Activated CD4-positive, alpha-beta T cell treated with anti-CD3 and anti-CD28 coated beads, Interleukin-2, amount 50 U/mL, for 16 hours (primary cell): ENCODE results near the gene SYTL1.
"Not testable (repeated sequence)": the region's sequence is repeated elsewhere in the genome, so short reads cannot be mapped to it uniquely, and the experiment has no call there.

Experiments
- DNase-seq: peaks from one replicate; pipeline ENCODE4 v3.0.0-alpha.2; 2020

Gene SYTL1

DNA sequence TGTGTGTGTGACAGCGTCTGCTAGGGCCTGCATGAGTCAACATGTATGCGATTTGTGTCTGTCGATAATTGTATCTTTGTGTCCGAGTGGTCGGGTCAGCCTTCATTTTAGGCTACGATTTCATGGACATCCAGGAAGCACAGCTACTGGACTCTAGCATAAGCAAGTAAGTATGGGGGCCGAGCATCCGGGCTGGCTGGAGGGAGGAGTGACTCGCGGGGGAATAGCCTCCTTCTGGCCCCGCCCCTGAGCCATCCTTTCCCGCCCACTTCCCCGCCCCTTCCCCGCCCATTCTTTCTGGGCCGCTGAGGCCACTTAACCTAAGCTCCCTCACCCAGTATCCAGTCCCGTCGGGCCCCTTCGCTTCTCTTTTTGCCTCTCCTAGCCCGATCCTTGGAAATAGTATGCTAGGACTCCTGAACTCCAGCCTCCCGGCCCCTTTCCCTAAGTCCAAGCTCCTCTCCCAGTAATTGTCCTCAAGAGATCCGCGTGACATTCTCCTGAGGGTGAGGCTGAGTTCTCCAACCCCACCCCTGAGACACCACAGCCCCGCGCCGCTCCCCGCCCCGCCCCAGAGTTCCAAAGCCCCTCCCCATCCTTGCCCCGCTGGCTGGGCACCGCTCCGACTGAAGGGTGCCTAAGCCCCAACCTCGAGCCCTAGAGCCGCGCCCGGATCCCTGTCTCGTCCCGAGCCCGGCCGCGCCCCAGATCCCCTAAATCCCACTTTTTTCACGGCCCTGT is 23.7 kb downstream of the SYTL1 start:
- peak; percentile 82 for DNase-seq

- peak; percentile 76 for DNase-seq
Observed at GRCh38 chr1:27366113-27366410, 24.2 kb downstream of the SYTL1 start.

GRCh38 chr1:27366411-27367159 is 24.8 kb downstream of the SYTL1 start, which contains the start of gene MAP3K6:
TSS of gene MAP3K6 (minus strand) at chr1:27366961. CDS start at chr1:27366597, 364 bp downstream.
- DNase-seq = peak; percentile 51

GRCh38 chr1:27367160-27367650 is 25.4 kb downstream of the SYTL1 start:
- DNase-seq = no peak

DNA sequence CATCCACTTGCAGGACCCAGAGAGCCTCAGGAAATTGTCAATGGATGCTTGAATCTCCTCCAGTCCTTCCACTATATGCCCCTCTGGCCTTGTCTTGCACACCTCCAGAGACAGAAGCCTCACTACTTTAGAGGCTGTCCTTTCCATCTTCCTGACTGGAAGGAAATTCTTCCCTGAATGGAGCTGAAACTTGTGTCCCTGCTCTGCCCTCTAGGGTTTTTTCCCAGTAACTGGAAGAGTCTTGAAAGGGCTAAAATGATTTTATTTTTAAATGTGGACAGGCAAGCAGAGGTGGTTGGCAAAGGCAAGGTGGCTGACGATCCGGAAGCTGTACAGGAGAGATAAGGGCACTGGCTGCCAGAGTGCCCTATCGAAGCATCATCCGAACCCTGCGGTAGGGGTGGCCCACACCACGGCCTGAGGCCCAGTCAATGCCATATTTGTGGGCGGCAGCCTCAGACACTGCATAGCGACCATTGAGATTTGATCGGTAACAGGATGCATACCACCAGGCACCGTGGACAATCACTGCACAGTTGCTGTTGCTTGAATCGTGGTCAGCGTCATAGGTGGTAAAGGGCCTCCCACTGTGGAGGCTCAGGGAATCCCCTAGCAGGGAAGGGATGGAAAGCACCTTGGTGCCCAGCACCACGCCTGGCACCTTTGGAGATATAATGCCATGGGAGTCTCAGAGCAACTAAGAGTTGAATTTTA is 27.2 kb downstream of the SYTL1 start:
- DNase-seq = no peak

DNA sequence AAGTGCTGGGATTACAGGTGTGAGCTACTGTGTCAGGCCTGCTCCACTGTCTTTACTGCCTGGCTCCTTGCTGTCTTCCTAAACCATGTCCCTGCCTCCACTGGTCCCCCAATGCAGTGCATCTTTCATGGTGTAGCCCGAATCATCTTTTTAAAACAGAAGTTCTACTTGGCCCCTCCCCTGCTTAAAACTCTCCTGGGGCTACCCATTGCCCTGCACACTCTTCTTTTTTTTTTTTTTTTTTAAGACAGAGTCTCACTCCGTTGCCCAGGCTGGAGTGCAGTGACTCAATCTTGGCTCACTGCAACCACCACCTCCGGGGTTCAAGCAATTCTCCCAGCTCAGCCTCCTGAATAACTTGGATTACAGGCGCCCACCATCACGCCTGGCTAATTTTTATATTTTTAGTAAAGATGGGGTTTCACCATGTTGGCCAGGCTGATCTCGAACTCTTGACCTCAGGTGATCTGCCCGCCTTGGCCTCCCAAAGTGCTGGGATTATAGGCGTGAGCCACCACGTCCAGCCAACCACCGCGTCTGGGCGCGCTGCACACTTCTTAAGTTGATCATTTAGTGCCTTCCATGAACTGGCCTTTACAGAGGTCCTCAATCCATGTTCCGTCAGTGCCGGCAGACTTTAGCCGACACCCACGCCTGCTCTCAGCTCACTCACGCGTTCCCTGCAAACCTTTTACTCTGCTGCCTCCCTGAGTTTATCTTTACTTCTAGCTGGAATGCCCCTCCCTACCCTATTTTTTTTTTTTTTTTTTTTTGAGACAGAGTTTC is 30.4 kb downstream of the SYTL1 start:
- no peak for DNase-seq

- DNase-seq = no peak
Observed at GRCh38 chr1:27372808-27373690, 31.2 kb downstream of the SYTL1 start.

- no peak for DNase-seq
Observed at GRCh38 chr1:27374362-27375086, 32.7 kb downstream of the SYTL1 start, which contains the start of gene FCN3. TSS of gene FCN3 (minus strand) at chr1:27374824. CDS start at chr1:27374818, 6 bp downstream.

GRCh38 chr1:27377760-27378495 is 36.1 kb downstream of the SYTL1 start:
- DNase-seq = no peak

DNA sequence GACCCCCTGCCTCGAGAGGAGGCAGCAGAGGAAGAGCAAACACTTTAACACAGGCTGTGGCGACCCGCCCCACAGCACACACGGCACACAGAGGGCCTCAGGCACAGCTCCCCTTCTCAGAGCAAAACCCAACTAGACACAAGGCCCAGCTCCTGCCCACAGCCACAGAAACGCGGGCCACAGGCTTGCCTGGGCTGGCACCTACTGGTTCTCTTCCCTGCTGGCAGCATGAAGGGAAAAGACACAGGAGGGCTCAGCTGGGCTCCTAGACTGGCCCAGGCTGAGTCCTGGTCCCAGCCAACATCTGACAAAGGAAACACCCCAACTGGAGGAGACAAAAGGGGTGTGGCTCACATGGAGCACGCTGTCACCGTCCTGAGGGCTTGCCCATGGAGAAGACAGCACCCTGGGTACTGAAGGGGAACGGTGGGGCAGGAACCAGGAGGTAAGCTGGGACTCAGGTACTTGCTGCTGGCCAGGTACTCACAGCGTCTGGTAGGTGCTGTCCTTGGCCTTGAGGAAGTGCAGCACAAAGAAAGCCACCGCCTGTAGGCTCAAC is 37.8 kb downstream of the SYTL1 start:
- DNase-seq = no peak

DNA sequence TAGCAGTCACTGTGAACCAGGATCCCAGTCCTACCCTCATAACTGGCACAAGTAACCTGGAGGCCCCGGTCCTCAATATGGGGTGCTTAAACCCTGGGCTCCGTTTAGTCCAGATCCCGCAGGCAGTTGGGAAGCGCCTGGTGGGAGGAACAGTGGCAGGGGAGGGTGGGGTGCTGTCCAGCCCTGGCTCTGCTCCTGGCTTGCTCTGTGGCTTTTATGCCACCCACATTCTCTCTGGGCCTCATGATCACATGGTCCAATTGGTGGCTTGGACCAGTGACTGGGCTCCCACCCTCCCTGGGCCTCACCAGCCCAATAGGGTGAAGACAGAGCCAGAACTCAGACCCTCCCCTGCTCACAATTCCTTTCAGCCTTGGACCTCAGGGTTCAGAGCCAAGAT is 38.4 kb downstream of the SYTL1 start:
- no peak for DNase-seq

GRCh38 chr1:27380766-27381733 is 39.2 kb downstream of the SYTL1 start:
- DNase-seq = no peak

- DNase-seq = no peak
Observed at GRCh38 chr1:27381969-27382762, 40.3 kb downstream of the SYTL1 start.

- peak; percentile 40 for DNase-seq
Observed at GRCh38 chr1:27383039-27383605, 41.3 kb downstream of the SYTL1 start, which contains the start of gene CD164L2. TSS of gene CD164L2 (minus strand) at chr1:27383333. CDS start at chr1:27383239, 94 bp downstream.

- DNase-seq = no peak
Observed at GRCh38 chr1:27383661-27384060, 41.8 kb downstream of the SYTL1 start.

DNA sequence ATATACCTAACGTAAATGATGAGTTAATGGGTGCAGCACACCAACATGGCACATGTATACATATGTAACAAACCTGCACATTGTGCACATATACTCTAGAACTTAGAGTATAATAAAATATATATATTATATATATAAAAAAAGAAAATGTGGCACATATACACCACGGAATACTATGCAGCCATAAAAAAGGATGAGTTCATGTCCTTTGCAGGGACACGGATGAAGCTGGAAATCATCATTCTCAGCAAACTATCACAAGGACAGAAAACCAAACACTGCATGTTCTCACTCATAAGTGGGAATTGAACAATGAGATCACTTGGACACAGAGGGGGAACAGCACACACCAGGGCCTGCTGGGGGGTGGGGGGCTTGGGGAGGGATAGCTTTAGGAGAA is 43.0 kb downstream of the SYTL1 start:
- not testable (repeated sequence) for DNase-seq

- peak; percentile 69 for DNase-seq
Observed at GRCh38 chr1:27388337-27389005, 46.6 kb downstream of the SYTL1 start.
